ENCODE results near the gene TCF15. TPM values are rescaled to one million over a fixed set of nuclear protein-coding genes. Genes with fewer than 3 reads are reported as not detected.
A peak's percentile ranks its signal among the peaks of the same experiment; 100 is the strongest.

TCF15 gene
- total and polyA plus RNA-seq, 2 of the 13 experiments (the other 11 are each of a cell fraction or from before 2014, with no cell fraction given) = not detected

- 21% methylated on average over 4 of the region's 4 CpGs for WGBS (ENCODE audit: low lambda C conversion rate)
- CTCF ChIA-PET (ENCODE audit: low intra/inter-chr PET ratio, low total read pairs) = no interaction called here
- Histone ChIP-seq H3K27me3 (ENCODE audit: control insufficient read depth in 1 of 2, insufficient read depth in 2 of 2, low read length in 2 of 2) (peaks cover 0 to 49% of the 10 kb centered on the region in 2 experiments; a peak in 4 of 5 replicates), H3K27ac (ENCODE audit: extremely low read length, insufficient read depth, low read length) (no peak overlapping the region), H3K4me3 (replicated peaks in 1 of 3; ENCODE audit: insufficient read depth in 1 of 3, low read depth in 2 of 3, low read length in 3 of 3) (no peak overlapping the region), H3K4me2 (ENCODE audit: low read depth, low read length) (no peak overlapping the region), H3K9ac (ENCODE audit: insufficient read depth, low read depth, low read length) (no peak overlapping the region), H3K9me3 (ENCODE audit: low read length) (peaks cover 3% of the 10 kb centered on the region; the same call in 1 of the 2 replicates), H3K79me2 (ENCODE audit: insufficient read depth, low read length) (no peaks in the 10 kb centered on the region), H2AFZ (ENCODE audit: low read length) (no peak overlapping the region), H3K4me1 (ENCODE audit: insufficient read depth, low read length) (peaks cover 6% of the 10 kb centered on the region), H4K20me1 (ENCODE audit: insufficient read depth, low read length) (no peaks in the 10 kb centered on the region), H3K36me3 (replicated peaks in 1 of 2; ENCODE audit: control insufficient read depth in 1 of 2, insufficient read depth in 2 of 2, low read length in 2 of 2) (no peaks in the 10 kb centered on the region)
- TF ChIP-seq ZFP62 (CRISPR knock-in tag; IDR thresholded peaks at IDR 0.05) (no peak), SRSF4 (IDR thresholded peaks at IDR 0.05; ENCODE audit: low read depth, low read length, poor library complexity, severe bottlenecking) (no peak), FUBP1 (CRISPR knock-in tag; IDR thresholded peaks at IDR 0.05; ENCODE audit: borderline replicate concordance) (no peak), SYNCRIP (IDR thresholded peaks at IDR 0.05; ENCODE audit: insufficient read depth, low read depth, low read length) (no peak), ZFAT (CRISPR knock-in tag; conservative IDR thresholded peaks at IDR 0.05) (no peak), SAP130 (CRISPR knock-in tag; IDR thresholded peaks at IDR 0.05; ENCODE audit: low read depth) (no peak), ZNF776 (CRISPR knock-in tag; IDR thresholded peaks at IDR 0.05) (no peak), ZBTB20 (CRISPR knock-in tag; IDR thresholded peaks at IDR 0.05; ENCODE audit: borderline replicate concordance, low read depth) (no peak), SIN3A (IDR thresholded peaks at IDR 0.05; ENCODE audit: borderline replicate concordance, low read depth, low read length) (no peak)
- in situ Hi-C loops (cut with HindIII; ENCODE audit: extremely low pct_ligation_motif_present, low pct_unique_long_range_greater_than_20kb) = no loop called here
- POLR2A ChIA-PET = interaction anchor here (0.9 kb wide), 1 partner anchor 20 kb away, joined by 3 read pairs; no protein-coding TSS in a partner anchor
- FAIRE-seq (no peak), ATAC-seq (0 out of 3 replicates have a peak, but pooled peaks have one; percentile 14), DNase-seq (ENCODE audit: low spot score) (no peak)
- intact Hi-C loops (cut with micrococcal nuclease; ENCODE audit: unreplicated experiment) = no loop called here
- no TSS peak for BruUV-seq (replicated peaks)
Observed at GRCh38 chr20:623021-623420, 12.9 kb upstream of the TCF15 start.

Data from HepG2 (cell line).